Endothelial cell (in vitro differentiated cells): ENCODE measurements around the gene FUT6. TPM values are rescaled to one million over a fixed set of nuclear protein-coding genes. Genes with fewer than 3 reads are reported as not detected.

Source experiments
- DNase-seq: peaks from one replicate; pipeline ENCODE4 v3.0.0; 2021; ENCODE audit warnings: low spot score
- H3K27ac Mint-ChIP-seq: one replicate; pipeline ENCODE4 v1.8.0; 2021; ENCODE audit warnings: mixed read lengths, inconsistent platforms; ENCODE audit not compliant: unreplicated experiment
- H3K27me3 Mint-ChIP-seq: one replicate; pipeline ENCODE4 v1.8.0; 2021; ENCODE audit warnings: mild to moderate bottlenecking, moderate library complexity, mixed read lengths, inconsistent platforms; ENCODE audit not compliant: unreplicated experiment
- H3K36me3 Mint-ChIP-seq: one replicate; pipeline ENCODE4 v1.8.0; 2021; ENCODE audit warnings: mild to moderate bottlenecking, low read depth, mixed read lengths, inconsistent platforms; ENCODE audit not compliant: unreplicated experiment
- H3K4me1 Mint-ChIP-seq: one replicate; pipeline ENCODE4 v1.8.0; 2021; ENCODE audit warnings: mild to moderate bottlenecking, mixed read lengths, inconsistent platforms; ENCODE audit not compliant: unreplicated experiment
- H3K4me3 Mint-ChIP-seq: one replicate; pipeline ENCODE4 v1.8.0; 2021; ENCODE audit warnings: mild to moderate bottlenecking, mixed read lengths, inconsistent platforms; ENCODE audit not compliant: unreplicated experiment
- H3K9me3 Mint-ChIP-seq: one replicate; pipeline ENCODE4 v1.8.0; 2021; ENCODE audit warnings: mixed read lengths, inconsistent platforms; ENCODE audit not compliant: unreplicated experiment
- total RNA-seq: library from RNA; stranded (reverse); fragmentation: NEBNext Ultra II Directional; extraction: Animal tissue kit (Norgen Biotek cat#: 25700); gene quantifications from one replicate; pipeline ENCODE4 v1.2.1, GENCODE V29; 2021; ENCODE audit not compliant: unreplicated experiment
- TF ChIP-seq, protein P1 (sequence below): fragments of 200-600 bp; sonication (generic); IDR thresholded peaks from one replicate; pipeline ENCODE4 v1.5.0; 2021; ENCODE audit warnings: antibody characterized with exemption; ENCODE audit not compliant: unreplicated experiment

The FUT6 gene
- total RNA-seq, 1 donor from 2014 or later: 0.18 TPM

- Mint-ChIP-seq H3K4me1 (no peaks in the 10 kb centered on the region), H3K36me3 (no peaks in the 10 kb centered on the region), H3K4me3 (no peak overlapping the region), H3K9me3 (no peaks in the 10 kb centered on the region), H3K27me3 (peaks cover 2% of the 10 kb centered on the region), H3K27ac (no peak overlapping the region)
- TF ChIP-seq, protein P1, sequence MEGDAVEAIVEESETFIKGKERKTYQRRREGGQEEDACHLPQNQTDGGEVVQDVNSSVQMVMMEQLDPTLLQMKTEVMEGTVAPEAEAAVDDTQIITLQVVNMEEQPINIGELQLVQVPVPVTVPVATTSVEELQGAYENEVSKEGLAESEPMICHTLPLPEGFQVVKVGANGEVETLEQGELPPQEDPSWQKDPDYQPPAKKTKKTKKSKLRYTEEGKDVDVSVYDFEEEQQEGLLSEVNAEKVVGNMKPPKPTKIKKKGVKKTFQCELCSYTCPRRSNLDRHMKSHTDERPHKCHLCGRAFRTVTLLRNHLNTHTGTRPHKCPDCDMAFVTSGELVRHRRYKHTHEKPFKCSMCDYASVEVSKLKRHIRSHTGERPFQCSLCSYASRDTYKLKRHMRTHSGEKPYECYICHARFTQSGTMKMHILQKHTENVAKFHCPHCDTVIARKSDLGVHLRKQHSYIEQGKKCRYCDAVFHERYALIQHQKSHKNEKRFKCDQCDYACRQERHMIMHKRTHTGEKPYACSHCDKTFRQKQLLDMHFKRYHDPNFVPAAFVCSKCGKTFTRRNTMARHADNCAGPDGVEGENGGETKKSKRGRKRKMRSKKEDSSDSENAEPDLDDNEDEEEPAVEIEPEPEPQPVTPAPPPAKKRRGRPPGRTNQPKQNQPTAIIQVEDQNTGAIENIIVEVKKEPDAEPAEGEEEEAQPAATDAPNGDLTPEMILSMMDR: no peak
- no peak for DNase-seq
Observed at GRCh38 chr19:5873617-5874199, 34.2 kb upstream of the FUT6 start.

DNA sequence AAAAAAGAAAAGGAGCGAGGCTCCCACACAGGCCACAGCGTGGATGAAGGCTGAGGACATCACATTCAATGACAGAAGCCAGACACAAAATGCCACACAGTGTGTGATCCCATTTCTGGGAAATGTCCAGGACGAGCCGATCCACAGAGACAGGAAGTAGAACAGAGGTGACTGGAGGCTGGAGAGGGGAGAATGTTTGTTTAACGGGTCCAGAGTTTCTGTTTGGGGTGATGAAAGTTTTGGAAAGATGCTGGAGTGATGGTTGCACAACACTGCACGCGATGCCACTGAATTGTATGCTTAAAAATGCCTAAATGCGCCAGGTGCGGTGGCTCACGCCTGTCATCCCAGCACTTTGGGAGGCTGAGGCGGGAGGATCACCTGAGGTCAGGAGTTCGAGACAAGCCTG, 31.5 kb upstream of the FUT6 start:
- DNase-seq: no peak
- TF ChIP-seq, protein P1: no peak
- Mint-ChIP-seq H3K4me1 (no peaks in the 10 kb centered on the region), H3K36me3 (no peaks in the 10 kb centered on the region), H3K27ac (no peak overlapping the region), H3K4me3 (no peak overlapping the region), H3K27me3 (peaks cover 5% of the 10 kb centered on the region), H3K9me3 (no peaks in the 10 kb centered on the region)

GRCh38 chr19:5867201-5868136, 28.0 kb upstream of the FUT6 start:
- DNase-seq: no peak
- H3K9me3 Mint-ChIP-seq: no peaks in the 10 kb centered on the region
- TF ChIP-seq, protein P1: no peak
- H3K36me3 Mint-ChIP-seq: no peaks in the 10 kb centered on the region
- H3K27me3 Mint-ChIP-seq: peaks cover 17% of the 10 kb centered on the region
- H3K4me1 Mint-ChIP-seq: no peaks in the 10 kb centered on the region
- no peak overlapping the region for H3K27ac Mint-ChIP-seq
- no peak overlapping the region for H3K4me3 Mint-ChIP-seq

DNA sequence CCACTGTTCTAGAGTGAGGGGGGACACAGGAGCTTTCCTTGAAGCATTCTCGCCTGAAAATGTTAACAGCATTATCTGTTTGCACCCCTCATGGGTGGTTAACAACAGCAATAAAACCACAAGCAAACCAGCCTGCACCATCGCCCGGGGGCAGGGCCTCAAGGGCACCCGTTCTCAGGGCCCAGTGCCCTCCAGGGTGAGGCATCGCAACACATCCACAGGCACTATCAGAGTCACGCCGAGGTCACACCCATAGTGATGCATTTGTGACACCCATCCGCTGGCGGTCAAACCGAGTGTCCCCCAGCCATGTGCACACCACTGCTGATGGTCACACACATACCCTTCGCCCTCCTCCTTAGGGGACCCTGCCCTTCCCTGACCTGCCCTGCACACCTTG, 26.3 kb upstream of the FUT6 start:
- TF ChIP-seq, protein P1: no peak
- H3K27ac Mint-ChIP-seq: no peak overlapping the region
- no peaks in the 10 kb centered on the region for H3K9me3 Mint-ChIP-seq
- peaks cover 16% of the 10 kb centered on the region for H3K27me3 Mint-ChIP-seq
- H3K36me3 Mint-ChIP-seq: no peaks in the 10 kb centered on the region
- H3K4me1 Mint-ChIP-seq: no peaks in the 10 kb centered on the region
- no peak overlapping the region for H3K4me3 Mint-ChIP-seq
- no peak for DNase-seq
